Endothelial cell of umbilical vein (primary cell): ENCODE data around the gene POLG. TPM values are rescaled to one million over a fixed set of nuclear protein-coding genes. Genes with fewer than 3 reads are reported as not detected.

Experiments used
- BruUV-seq: library from RNA; stranded (reverse); fragments of 400-500 nt; replicated peaks from 2 replicates; lab custom pipeline; 2021; lab: Mats Ljungman, UMichigan
- CTCF ChIA-PET: fragments of 300-600, 350-600 bp; sonication (Branson Sonifier 250); formaldehyde crosslinking; loops from one replicate; lab custom pipeline; 2021; ENCODE audit warnings: antibody characterized with exemption, inconsistent platforms; lab: Charles Lee
- POLR2A ChIA-PET: fragments of 300-600, 350-600 bp; sonication (Branson Sonifier 250); formaldehyde crosslinking; loops from one replicate; lab custom pipeline; 2021; ENCODE audit warnings: antibody characterized with exemption, inconsistent platforms; lab: Charles Lee
- DNase-seq: peaks from one replicate; pipeline ENCODE4 v3.0.0-alpha.2; 2011; ENCODE audit warnings: low read depth, low spot score
- FAIRE-seq: peaks from 2 replicates; lab custom pipeline; 2011; peaks lifted over from hg19 to GRCh38; lab: Jason Lieb, UNC
- H2AFZ ChIP-seq: 2 replicates; pipeline ENCODE4 v1.6.0; 2012; ENCODE audit warnings: low read depth, low read length, control low read depth, inconsistent platforms
- H3K27ac ChIP-seq: 2 replicates; pipeline ENCODE4 v1.5.1; 2011; ENCODE audit warnings: low read depth, mild to moderate bottlenecking, control low read depth, low read length, moderate library complexity; ENCODE audit not compliant: insufficient read depth
- H3K27me3 ChIP-seq, 2 experiments: 2 replicates each; pipeline versions ENCODE4 v1.6.0 to v1.6.1; 2011; ENCODE audit warnings: low read length in 2 of 2, mixed read lengths in 1 of 2; ENCODE audit not compliant: control insufficient read depth in 2 of 2, insufficient read depth in 2 of 2
- H3K36me3 ChIP-seq, 2 experiments: 2 replicates in 1 of 2; 3 replicates in 1 of 2; pipeline ENCODE4 v1.5.1; 2011; ENCODE audit warnings: low read length in 2 of 2, mild to moderate bottlenecking in 1 of 2, moderate library complexity in 1 of 2; ENCODE audit not compliant: control insufficient read depth in 2 of 2, insufficient read depth in 2 of 2; ENCODE audit errors: extremely low read depth in 1 of 2
- H3K4me1 ChIP-seq: 3 replicates; pipeline ENCODE4 v1.5.1; 2011; ENCODE audit warnings: mild to moderate bottlenecking, low read length; ENCODE audit not compliant: control insufficient read depth, insufficient read depth; ENCODE audit errors: extremely low read depth
- H3K4me2 ChIP-seq: 2 replicates; pipeline ENCODE4 v1.6.1; 2011; ENCODE audit warnings: low read length, control low read depth, mixed read lengths; ENCODE audit not compliant: insufficient read depth
- H3K4me3 ChIP-seq, 3 experiments: fragments of 200-600 bp in 1 of 3; sonication (generic), shearing (Covaris generic) in 1 of 3; replicated peaks in 1 of 3; 2 replicates each; pipeline ENCODE4 v1.5.1; 2011 to 2016; ENCODE audit warnings: control low read depth in 3 of 3, low read length in 3 of 3, mild to moderate bottlenecking in 2 of 3, inconsistent platforms in 1 of 3, low read depth in 1 of 3, moderate library complexity in 1 of 3; ENCODE audit not compliant: insufficient read depth in 1 of 3
- H3K79me2 ChIP-seq: 2 replicates; pipeline ENCODE4 v1.6.0; 2012; ENCODE audit warnings: low read length, inconsistent platforms; ENCODE audit not compliant: control insufficient read depth, insufficient read depth
- H3K9ac ChIP-seq: replicated peaks from 2 replicates; pipeline ENCODE3; 2011; ENCODE audit warnings: low read length, control low read depth; ENCODE audit not compliant: insufficient read depth; ENCODE audit errors: extremely low read depth
- H3K9me1 ChIP-seq: replicated peaks from 3 replicates; pipeline ENCODE4 v1.6.0; 2011; ENCODE audit warnings: mild to moderate bottlenecking, low read length; ENCODE audit not compliant: control insufficient read depth, insufficient read depth; ENCODE audit errors: extremely low read depth
- H3K9me3 ChIP-seq: replicated peaks from 2 replicates; pipeline ENCODE4 v1.5.1; 2012; ENCODE audit warnings: low read length, inconsistent platforms; ENCODE audit not compliant: control insufficient read depth, insufficient read depth
- H4K20me1 ChIP-seq: replicated peaks from 2 replicates; pipeline ENCODE3; 2011; ENCODE audit warnings: mild to moderate bottlenecking, low read length; ENCODE audit not compliant: control insufficient read depth, insufficient read depth; ENCODE audit errors: extremely low read depth
- EZH2 ChIP-seq: IDR thresholded peaks from 2 replicates; pipeline ENCODE4 v1.6.1; 2012; ENCODE audit warnings: borderline replicate concordance, low read depth, mild to moderate bottlenecking, moderate library complexity, low read length, inconsistent platforms; ENCODE audit not compliant: severe bottlenecking
- FOS ChIP-seq: IDR thresholded peaks from 2 replicates; pipeline ENCODE4 v1.6.1; 2011; ENCODE audit warnings: mild to moderate bottlenecking, low read length, moderate library complexity, borderline replicate concordance; ENCODE audit not compliant: insufficient read depth
- GATA2 ChIP-seq: IDR thresholded peaks from 2 replicates; pipeline ENCODE4 v1.7.0; 2011; ENCODE audit warnings: low read depth, mild to moderate bottlenecking, moderate library complexity, mixed read lengths, low read length; ENCODE audit not compliant: insufficient read length, insufficient read depth
- JUN ChIP-seq: IDR thresholded peaks from 2 replicates; pipeline ENCODE4 v1.6.1; 2011; ENCODE audit warnings: borderline replicate concordance, low read depth; ENCODE audit not compliant: insufficient read length, insufficient read depth
- MYC ChIP-seq: IDR thresholded peaks from one replicate; pipeline ENCODE4 v1.6.1; 2011; ENCODE audit warnings: mild to moderate bottlenecking, low read depth, low read length
- POLR2A ChIP-seq: IDR thresholded peaks from 2 replicates; pipeline ENCODE4 v1.6.1; 2012; ENCODE audit warnings: low read depth, mild to moderate bottlenecking, control low read depth, low read length
- POLR2AphosphoS5 ChIP-seq: IDR thresholded peaks from 2 replicates; pipeline ENCODE4 v1.6.1; 2012; ENCODE audit warnings: low read depth, mild to moderate bottlenecking, control low read depth, low read length, moderate library complexity; ENCODE audit not compliant: insufficient read depth
- dilution Hi-C: fragments of 300-500 bp; cut with MboI; formaldehyde crosslinking; loops from one replicate; pipeline ENCODE4 v1.15.0; 2019; ENCODE audit warnings: low sequenced_read_pairs; ENCODE audit not compliant: extremely low pct_ligation_motif_present
- intact Hi-C: fragments of 100-400 bp; cut with micrococcal nuclease; formaldehyde crosslinking; loops from one replicate; pipeline ENCODE4 v1.10.0; 2022
- polyA plus RNA-seq, 4 experiments: library from polyadenylated mRNA; depleted of rRNA in 3 of 4; stranded (reverse) in 3 of 4; unstranded in 1 of 4; fragments of >200 nt; gene quantifications; 2 replicates each; pipeline versions ENCODE4 v1.2.1 to v1.2.3, GENCODE V29; 2011 to 2012; ENCODE audit warnings: missing spikeins in 1 of 4
- total RNA-seq: library from RNA; stranded (reverse); gene quantifications from 2 replicates; pipeline ENCODE4 v1.2.3, GENCODE V29; 2021
- TF ChIP-seq, protein P1 (sequence below), 2 donors: IDR thresholded peaks; 1 replicate in 1 of 2; 2 replicates in 1 of 2; pipeline ENCODE4 v1.5.1; 2011; ENCODE audit warnings: low read length in 2 of 2, mild to moderate bottlenecking in 2 of 2, moderate library complexity in 2 of 2, control low read depth in 1 of 2, inconsistent platforms in 1 of 2, low read depth in 1 of 2; ENCODE audit not compliant: insufficient read depth in 1 of 2; ENCODE audit errors: extremely low read depth in 1 of 2
- TF ChIP-seq, protein P2 (sequence below): IDR thresholded peaks from 2 replicates; pipeline ENCODE4 v1.6.1; 2011; ENCODE audit not compliant: insufficient read depth, insufficient read length

The POLG gene
- total and polyA plus RNA-seq, 2 donors (not counting 3 experiments of a cell fraction or from before 2014, with no cell fraction given), result 36.6 to 77.7 TPM

DNA sequence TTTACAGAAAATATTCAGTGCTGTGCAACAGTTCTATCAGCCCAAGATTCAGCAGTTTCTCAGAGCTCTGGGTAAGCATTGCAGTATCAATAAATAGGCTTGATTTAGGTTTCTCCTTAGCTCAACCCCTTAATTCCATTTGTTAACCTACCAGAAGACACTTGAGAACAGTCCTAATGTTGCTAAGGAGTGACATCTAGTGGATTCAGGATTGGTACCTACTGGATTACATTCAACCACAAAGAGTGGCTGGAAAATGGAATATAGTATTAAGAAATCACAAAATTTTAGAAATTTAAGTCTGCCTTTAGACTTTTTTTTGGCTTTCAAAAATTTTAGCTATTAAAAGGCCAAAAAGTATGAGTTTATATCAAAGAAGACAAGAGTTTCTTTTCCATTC is 34.7 kb downstream of the POLG start:
- no peak overlapping the region for H3K27ac ChIP-seq
- H3K4me1 ChIP-seq, result no peaks in the 10 kb centered on the region
- FAIRE-seq, result no peak
- H3K27me3 ChIP-seq, result no peaks in the 10 kb centered on the region
- peak; percentile 25 for DNase-seq
- no peaks in the 10 kb centered on the region for H3K9me1 ChIP-seq
- H3K79me2 ChIP-seq, result no peaks in the 10 kb centered on the region
- no peaks in the 10 kb centered on the region for H4K20me1 ChIP-seq
- no peak for TF ChIP-seq JUN
- TF ChIP-seq, protein P1, sequence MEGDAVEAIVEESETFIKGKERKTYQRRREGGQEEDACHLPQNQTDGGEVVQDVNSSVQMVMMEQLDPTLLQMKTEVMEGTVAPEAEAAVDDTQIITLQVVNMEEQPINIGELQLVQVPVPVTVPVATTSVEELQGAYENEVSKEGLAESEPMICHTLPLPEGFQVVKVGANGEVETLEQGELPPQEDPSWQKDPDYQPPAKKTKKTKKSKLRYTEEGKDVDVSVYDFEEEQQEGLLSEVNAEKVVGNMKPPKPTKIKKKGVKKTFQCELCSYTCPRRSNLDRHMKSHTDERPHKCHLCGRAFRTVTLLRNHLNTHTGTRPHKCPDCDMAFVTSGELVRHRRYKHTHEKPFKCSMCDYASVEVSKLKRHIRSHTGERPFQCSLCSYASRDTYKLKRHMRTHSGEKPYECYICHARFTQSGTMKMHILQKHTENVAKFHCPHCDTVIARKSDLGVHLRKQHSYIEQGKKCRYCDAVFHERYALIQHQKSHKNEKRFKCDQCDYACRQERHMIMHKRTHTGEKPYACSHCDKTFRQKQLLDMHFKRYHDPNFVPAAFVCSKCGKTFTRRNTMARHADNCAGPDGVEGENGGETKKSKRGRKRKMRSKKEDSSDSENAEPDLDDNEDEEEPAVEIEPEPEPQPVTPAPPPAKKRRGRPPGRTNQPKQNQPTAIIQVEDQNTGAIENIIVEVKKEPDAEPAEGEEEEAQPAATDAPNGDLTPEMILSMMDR (IDR thresholded peaks at IDR 0.05; ENCODE audit: extremely low read depth in 1 of 2, insufficient read depth in 1 of 2, low read depth in 1 of 2, low read length in 2 of 2), result peak in 1 of 2 donors; percentile 9
- peaks cover 0 to 6% of the 10 kb centered on the region in 2 experiments for H3K36me3 ChIP-seq
- no peak overlapping the region for H3K4me3 ChIP-seq
- intact Hi-C loops, result loop anchor here (1.0 kb wide), 1 partner anchor 93 kb away; no protein-coding TSS in a partner anchor
- no peak overlapping the region for H3K9ac ChIP-seq
- BruUV-seq, result no TSS peak
- no peak overlapping the region for H2AFZ ChIP-seq
- dilution Hi-C loops, result no loop called here
- no peaks in the 10 kb centered on the region for H3K9me3 ChIP-seq
- CTCF ChIA-PET, result interaction anchor here (0.6 to 6.3 kb wide), 12 partner anchors 9 to 266 kb away, joined by 3 to 104 read pairs (median 3); no protein-coding TSS in a partner anchor
- no peak overlapping the region for H3K4me2 ChIP-seq
- POLR2A ChIA-PET, result no interaction called here

DNA sequence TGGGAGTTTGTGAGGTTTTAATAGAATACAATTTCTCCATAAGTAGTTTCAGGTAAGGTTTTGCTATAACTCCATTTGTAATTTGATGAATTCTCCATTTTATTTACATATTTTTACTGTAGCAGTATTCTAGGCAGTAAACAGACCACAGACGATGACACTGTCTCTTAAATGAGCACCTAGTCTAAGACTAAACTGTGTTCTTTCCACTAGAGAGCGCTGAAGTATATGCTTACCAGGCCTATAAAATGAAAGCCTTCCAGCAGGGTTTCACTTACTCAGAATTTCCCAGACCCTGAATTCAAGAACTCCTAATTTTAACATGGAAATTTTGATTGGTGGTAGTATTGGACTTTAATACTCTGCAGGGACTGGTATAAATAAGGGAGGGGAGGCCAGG is 41.6 kb downstream of the POLG start:
- FAIRE-seq (no peak), DNase-seq (no peak)
- H3K4me1 ChIP-seq, result no peaks in the 10 kb centered on the region
- H3K27ac ChIP-seq, result no peak overlapping the region
- CTCF ChIA-PET, result interaction anchor here (2.0 kb wide), 1 partner anchor 9 kb away, joined by 5 read pairs; no protein-coding TSS in a partner anchor
- H3K9me3 ChIP-seq, result no peaks in the 10 kb centered on the region
- peaks cover 0 to 17% of the 10 kb centered on the region in 2 experiments for H3K36me3 ChIP-seq
- no peak overlapping the region for H3K4me3 ChIP-seq
- no peak overlapping the region for H2AFZ ChIP-seq
- no TSS peak for BruUV-seq
- no peak overlapping the region for H3K9ac ChIP-seq
- TF ChIP-seq GATA2, result no peak
- TF ChIP-seq FOS, result no peak
- TF ChIP-seq, protein P1 (IDR thresholded peaks at IDR 0.05; ENCODE audit: extremely low read depth in 1 of 2, insufficient read depth in 1 of 2, low read depth in 1 of 2, low read length in 2 of 2), result no peak
- TF ChIP-seq POLR2A, result no peak
- no peak for TF ChIP-seq EZH2
- no peak for TF ChIP-seq JUN
- no peak for TF ChIP-seq POLR2AphosphoS5
- TF ChIP-seq, protein P2, sequence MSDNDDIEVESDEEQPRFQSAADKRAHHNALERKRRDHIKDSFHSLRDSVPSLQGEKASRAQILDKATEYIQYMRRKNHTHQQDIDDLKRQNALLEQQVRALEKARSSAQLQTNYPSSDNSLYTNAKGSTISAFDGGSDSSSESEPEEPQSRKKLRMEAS, result no peak
- no peak for TF ChIP-seq MYC
- dilution Hi-C loops, result no loop called here
- H3K79me2 ChIP-seq, result no peaks in the 10 kb centered on the region
- no peak overlapping the region for H3K4me2 ChIP-seq
- POLR2A ChIA-PET, result no interaction called here
- H3K27me3 ChIP-seq, result no peaks in the 10 kb centered on the region
- H3K9me1 ChIP-seq, result no peaks in the 10 kb centered on the region
- intact Hi-C loops, result no loop called here
- H4K20me1 ChIP-seq, result no peaks in the 10 kb centered on the region
